ENCODE measurements around the gene LAMP5. TPM values are rescaled to one million over a fixed set of nuclear protein-coding genes. Genes with fewer than 3 reads are reported as not detected.

LAMP5 gene, protein sequence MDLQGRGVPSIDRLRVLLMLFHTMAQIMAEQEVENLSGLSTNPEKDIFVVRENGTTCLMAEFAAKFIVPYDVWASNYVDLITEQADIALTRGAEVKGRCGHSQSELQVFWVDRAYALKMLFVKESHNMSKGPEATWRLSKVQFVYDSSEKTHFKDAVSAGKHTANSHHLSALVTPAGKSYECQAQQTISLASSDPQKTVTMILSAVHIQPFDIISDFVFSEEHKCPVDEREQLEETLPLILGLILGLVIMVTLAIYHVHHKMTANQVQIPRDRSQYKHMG
- total RNA-seq (2011; cell fraction: chromatin; rRNA removed; ENCODE audit: low replicate concordance) = not detected in 2 replicates
- not detected in 2 replicates for total RNA-seq (2011; cell fraction: nucleolus; rRNA removed)
- not detected in 2 replicates for total RNA-seq (2011; cell fraction: nucleoplasm; rRNA removed)
- total RNA-seq (2014; rRNA removed) (not detected in 2 replicates), total RNA-seq (2014; rRNA removed; fragmentation: Illumina TruSeq; extraction: Trizol) (not detected in 2 replicates), total RNA-seq (2015; rRNA removed; fragmentation: Illumina TruSeq; extraction: Trizol) (not detected in 2 replicates), total RNA-seq (2021) (not detected in 2 replicates), polyA plus RNA-seq (2011; rRNA removed) (not detected in 2 replicates), polyA plus RNA-seq (2014; fragmentation: Illumina TruSeq; extraction: Trizol) (not detected in 2 replicates), polyA plus RNA-seq (2014; fragmentation: Nextera tagmentation; extraction: Ambion mirVana) (not detected), polyA plus RNA-seq (2014; rRNA removed) (not detected in 2 replicates), polyA minus RNA-seq (2011; rRNA and poly(A)+ RNA removed) (not detected in 2 replicates), Bru-seq, nascent RNA (not detected), BruChase-seq, experiment 1, labeled RNA remaining after a 2-hour chase (not detected), BruChase-seq, experiment 2, labeled RNA remaining after a 6-hour chase (not detected)
- not detected in 2 replicates for polyA plus RNA-seq (2011; cell fraction: cytosol; rRNA removed)
- polyA plus RNA-seq (2011; cell fraction: nucleus; rRNA removed) = not detected in 2 replicates
- polyA plus RNA-seq (2012) = not detected in 2 replicates
- not detected in 2 replicates for polyA minus RNA-seq (2011; cell fraction: cytosol; rRNA and poly(A)+ RNA removed)
- not detected in 2 replicates for polyA minus RNA-seq (2011; cell fraction: nucleus; rRNA and poly(A)+ RNA removed)
- long read RNA-seq, experiment 1 = 0 reads
- long read RNA-seq, experiment 2 = 0 reads
- long read RNA-seq, experiment 3 = 0 reads

DNA sequence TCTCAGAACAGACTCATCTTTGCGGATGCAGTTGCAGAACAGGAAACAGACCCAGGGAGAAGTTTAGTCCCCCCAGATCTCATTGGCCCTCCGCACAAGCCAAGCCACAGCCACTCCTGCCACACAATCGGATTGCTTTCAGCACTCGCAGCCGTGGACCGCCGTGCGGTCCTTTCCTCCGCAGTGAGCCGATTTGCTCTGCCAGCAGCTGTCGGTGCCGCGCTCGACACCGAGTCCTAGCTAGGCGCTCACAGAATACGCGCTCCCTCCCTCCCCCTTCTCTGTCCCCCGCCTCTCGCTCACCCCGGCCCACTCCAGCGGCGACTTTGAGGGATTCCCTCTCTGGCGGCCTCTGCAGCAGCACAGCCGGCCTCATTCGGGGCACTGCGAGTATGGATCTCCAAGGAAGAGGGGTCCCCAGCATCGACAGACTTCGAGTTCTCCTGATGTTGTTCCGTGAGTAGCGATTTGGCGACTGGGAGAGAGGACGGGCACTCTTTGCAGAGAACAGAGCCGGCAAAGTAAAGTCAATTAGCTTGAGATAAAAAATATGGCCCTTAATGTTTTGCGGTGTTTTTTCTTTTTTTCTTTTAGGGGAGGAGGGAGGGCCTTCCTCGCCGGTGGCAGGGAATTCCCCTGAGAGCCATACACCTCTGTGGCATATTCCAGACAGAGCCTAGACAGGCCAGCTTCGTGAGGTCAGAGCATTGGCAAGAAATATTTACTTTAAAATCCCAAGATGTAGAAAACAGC, at the start of gene LAMP5:
LAMP5 (plus strand) TSS at position 130 of the 753 bp plus-strand sequence; CDS start at position 393, 263 bp downstream.
- no peak for ATAC-seq
- 2% methylated on average over 16 of the region's 38 CpGs for WGBS (ENCODE audit: insufficient coverage, low coverage, missing lambda C conversion rate)
- in situ Hi-C loops (cut with MboI) = no loop called here
- no peaks in the 10 kb centered on the region for H3K9me3 ChIP-seq (replicated peaks; ENCODE audit: control insufficient read depth, insufficient read depth, low read depth, low read length)
- no peaks in the 10 kb centered on the region; a peak in 1 of 5 replicates for H3K27me3 ChIP-seq (ENCODE audit: control insufficient read depth in 2 of 2, insufficient read depth in 2 of 2, low read length in 2 of 2)
- H3K9ac ChIP-seq (ENCODE audit: insufficient read depth in 1 of 2, low read depth in 2 of 2, low read length in 2 of 2) = no peak within 1 kb of the TSS
- no peak within 1 kb of the TSS for H3K27ac ChIP-seq (ENCODE audit: extremely low read depth, low read depth, low read length)
- H3K36me3 ChIP-seq (ENCODE audit: control insufficient read depth, insufficient read depth, low read length) = no peaks in the 10 kb centered on the region
- no peaks in the 10 kb centered on the region for H3K4me1 ChIP-seq (replicated peaks in 1 of 2; ENCODE audit: control insufficient read depth in 2 of 2, insufficient read depth in 2 of 2, low read length in 2 of 2)
- intact Hi-C loops (cut with micrococcal nuclease) = no loop called here
- ChIA-PET CTCF (ENCODE audit: low intra/inter-chr PET ratio) (no interaction called here), POLR2A (interaction anchor here (1.3 kb wide), 1 partner anchor 15 kb away, joined by 3 read pairs; no protein-coding TSS in a partner anchor)
- no peak within 1 kb of the TSS for H2AFZ ChIP-seq (ENCODE audit: low read depth, low read length)
- no peak within 1 kb of the TSS for H3K4me2 ChIP-seq (ENCODE audit: insufficient read depth, low read length)
- no TSS peak for BruUV-seq (replicated peaks)
- H3K9me1 ChIP-seq (ENCODE audit: control insufficient read depth, insufficient read depth, low read length) = no peaks in the 10 kb centered on the region
- H3K4me3 ChIP-seq = no peak within 1 kb of the TSS
- no peak for DNase-seq (ENCODE audit: extremely low read depth in 1 of 4, low spot score in 3 of 4)
- TF ChIP-seq RBBP5 (IDR thresholded peaks at IDR 0.05; ENCODE audit: borderline replicate concordance, insufficient read depth, low read length, poor library complexity, severe bottlenecking) (no peak), ZNF445 (CRISPR knock-in tag; IDR thresholded peaks at IDR 0.05; ENCODE audit: low read depth) (no peak), HLTF (IDR thresholded peaks at IDR 0.05) (no peak)
- TF ChIP-seq, protein P1, sequence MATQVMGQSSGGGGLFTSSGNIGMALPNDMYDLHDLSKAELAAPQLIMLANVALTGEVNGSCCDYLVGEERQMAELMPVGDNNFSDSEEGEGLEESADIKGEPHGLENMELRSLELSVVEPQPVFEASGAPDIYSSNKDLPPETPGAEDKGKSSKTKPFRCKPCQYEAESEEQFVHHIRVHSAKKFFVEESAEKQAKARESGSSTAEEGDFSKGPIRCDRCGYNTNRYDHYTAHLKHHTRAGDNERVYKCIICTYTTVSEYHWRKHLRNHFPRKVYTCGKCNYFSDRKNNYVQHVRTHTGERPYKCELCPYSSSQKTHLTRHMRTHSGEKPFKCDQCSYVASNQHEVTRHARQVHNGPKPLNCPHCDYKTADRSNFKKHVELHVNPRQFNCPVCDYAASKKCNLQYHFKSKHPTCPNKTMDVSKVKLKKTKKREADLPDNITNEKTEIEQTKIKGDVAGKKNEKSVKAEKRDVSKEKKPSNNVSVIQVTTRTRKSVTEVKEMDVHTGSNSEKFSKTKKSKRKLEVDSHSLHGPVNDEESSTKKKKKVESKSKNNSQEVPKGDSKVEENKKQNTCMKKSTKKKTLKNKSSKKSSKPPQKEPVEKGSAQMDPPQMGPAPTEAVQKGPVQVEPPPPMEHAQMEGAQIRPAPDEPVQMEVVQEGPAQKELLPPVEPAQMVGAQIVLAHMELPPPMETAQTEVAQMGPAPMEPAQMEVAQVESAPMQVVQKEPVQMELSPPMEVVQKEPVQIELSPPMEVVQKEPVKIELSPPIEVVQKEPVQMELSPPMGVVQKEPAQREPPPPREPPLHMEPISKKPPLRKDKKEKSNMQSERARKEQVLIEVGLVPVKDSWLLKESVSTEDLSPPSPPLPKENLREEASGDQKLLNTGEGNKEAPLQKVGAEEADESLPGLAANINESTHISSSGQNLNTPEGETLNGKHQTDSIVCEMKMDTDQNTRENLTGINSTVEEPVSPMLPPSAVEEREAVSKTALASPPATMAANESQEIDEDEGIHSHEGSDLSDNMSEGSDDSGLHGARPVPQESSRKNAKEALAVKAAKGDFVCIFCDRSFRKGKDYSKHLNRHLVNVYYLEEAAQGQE (IDR thresholded peaks at IDR 0.05; ENCODE audit: borderline replicate concordance) = peak; percentile 23; the same call in 1 of the 2 replicates
- TF ChIP-seq, protein P1 (CRISPR knock-in tag; IDR thresholded peaks at IDR 0.05; ENCODE audit: low read depth) = no peak
- H3K79me2 ChIP-seq (ENCODE audit: control insufficient read depth, insufficient read depth, low read length) = no peaks in the 10 kb centered on the region
- no peaks in the 10 kb centered on the region for H4K20me1 ChIP-seq (replicated peaks; ENCODE audit: control insufficient read depth, insufficient read depth, low read length)
- no peak for FAIRE-seq

Measured in K562 (cell line).